Fibroblast of skin of back (primary cell): ENCODE measurements around the gene RTN4R.

Source experiments
- DNase-seq: peaks from one replicate; pipeline ENCODE4 v3.0.0-alpha.2; 2013

RTN4R gene

DNA sequence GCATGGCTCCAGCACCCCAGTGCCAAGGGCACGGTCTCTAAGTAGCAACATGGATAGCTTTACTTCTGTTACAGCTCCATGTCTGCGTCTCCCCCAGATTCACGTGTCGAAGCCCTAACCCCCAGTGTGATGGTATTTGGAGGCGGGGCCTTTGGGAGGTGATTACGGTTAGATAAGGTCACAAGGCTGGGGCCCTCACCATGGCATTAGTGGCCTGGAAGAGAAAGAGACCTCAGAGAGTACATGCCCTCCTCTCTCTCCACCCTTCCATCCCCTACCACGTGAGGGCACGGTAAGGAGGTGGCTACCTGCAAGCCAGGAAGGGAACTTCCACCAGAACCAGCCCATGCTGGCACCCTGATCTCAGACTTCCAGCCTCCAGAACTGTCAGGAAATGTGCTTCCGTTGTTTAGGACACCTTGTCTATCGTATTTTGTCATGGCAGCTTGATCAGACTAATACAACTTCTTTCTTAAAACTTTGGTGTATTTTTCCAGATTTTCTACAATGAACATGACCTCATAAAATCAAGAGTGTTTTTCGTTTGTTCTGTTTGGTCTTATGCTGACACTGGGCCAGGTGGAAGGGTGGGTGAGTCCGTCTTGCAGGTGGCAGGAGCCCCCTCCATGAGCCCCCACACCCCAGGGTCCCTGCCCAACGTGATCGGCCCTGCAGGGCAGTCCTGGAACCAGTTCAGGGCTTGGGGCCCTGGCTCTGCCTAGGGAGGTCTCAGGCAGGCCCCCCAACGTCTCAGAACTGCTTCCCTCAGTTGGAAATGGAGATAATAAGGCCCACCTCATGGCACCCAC lies 10.7 kb downstream of the RTN4R start:
- no peak for DNase-seq

DNA sequence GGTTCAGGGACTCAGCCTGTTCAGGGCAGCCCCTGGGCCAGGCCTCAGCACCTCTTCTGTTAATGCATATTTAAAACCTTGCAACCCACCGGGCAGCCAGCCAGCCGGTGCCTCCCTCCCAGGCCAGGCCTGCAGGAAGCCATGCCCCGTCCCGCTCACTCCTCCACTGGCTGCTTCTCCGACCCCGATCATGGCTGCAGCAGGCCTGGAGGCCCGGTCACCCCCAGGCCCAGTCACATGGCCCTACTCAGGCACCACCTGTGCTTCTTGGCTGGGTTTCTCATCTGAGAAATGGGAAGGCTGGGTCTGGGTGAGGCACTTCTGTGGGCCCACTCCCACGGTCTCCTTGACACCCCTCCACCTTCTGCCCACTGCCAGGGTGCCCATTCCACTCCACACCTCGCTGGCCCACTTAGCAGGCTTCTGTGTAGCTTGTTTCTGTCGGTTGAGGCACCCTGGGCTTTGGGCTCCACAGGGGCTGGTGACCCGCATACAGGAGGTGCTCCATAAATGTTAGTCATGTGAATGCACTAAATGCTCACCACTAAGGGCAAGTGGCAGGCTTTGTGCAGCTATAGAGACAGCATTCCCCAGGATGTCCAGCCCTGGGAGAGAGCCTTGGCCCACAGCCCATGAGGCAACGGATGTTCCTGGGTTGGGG lies 11.4 kb downstream of the RTN4R start:
- DNase-seq, result no peak

DNA sequence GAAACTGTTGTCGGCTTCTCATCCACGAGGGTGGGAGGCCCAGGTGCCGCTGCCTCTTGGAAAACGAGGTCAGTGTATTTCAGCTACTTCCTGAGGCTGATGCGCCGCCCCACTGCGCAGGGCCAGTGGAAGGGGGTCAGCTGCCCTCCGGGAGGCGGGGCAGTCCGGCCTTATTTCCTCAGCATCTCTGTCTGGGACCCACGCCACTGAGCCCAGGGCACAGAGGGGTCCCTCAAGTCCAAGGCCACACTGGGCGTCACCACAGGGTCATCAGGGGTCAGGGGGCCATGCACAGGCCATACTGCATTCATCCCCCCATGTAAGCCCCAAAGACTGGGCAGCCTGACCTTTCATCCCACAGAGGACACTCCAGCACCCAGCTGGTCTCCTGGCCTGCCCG lies 12.1 kb downstream of the RTN4R start:
- DNase-seq, result no peak

DNA sequence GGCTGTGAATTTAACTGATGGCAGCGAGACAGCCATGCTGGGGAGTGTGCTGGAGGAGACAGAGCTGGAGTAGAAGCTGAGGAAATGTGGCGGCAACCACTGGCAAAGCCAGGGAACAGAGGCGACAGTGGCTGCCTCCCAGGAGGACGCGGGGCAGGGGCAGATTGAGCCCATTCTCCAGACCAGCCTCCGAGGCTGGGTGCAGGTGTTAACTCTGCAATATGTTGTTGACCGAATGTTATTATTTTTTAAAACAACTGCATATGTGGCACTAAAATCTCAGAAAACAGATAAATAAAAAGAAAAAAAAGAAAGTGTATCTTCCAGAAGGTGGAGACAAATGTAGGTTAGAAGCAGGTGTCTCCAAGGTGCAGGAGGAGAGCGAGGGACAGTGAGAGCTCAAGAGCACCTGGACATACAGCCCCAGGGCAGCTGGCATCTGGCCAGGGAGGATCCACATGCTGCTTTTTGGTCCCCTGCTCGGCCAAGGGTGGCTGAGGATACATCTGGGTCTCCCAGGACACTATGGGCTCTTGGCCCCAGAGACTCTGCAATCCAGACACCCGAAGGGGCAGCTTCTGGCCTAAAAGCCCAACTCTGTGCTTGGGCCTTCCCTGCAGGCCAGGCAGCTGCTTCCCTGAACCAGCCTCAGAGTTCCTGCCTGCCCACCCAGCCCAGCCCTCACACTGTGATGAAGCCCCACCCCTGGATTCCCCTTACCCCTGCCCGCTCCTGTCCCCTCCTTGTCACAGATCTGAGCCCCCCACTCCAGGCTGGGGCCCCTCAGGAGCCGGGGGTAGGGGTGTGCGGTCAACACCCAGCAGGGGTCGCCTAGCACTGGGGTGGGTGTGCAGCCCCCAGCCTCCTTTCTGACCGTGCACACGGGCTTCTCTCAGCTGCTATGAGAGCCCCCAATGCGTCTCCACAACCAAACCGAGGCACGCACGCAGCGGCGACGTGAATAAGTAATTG lies 12.9 kb downstream of the RTN4R start:
- DNase-seq, result no peak

DNA sequence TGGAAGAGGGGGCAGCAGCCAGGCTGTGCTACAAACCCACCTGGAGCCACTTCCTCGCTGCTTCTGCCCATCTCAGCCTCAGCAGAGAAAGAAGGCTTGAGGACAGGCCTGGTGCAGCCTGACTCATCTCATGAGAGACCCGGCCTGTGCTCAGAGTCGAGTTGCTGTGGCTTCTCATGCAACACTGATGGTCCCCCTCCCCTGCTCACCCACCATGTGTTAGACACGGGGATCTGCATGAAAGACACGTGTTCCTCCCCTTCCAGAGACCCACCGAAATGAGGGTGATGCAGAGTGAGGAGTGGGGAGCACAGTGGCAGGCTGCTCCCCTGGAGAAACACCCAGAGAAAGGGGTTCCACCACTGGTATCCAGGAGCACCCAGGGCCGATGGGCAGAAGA lies 15.0 kb downstream of the RTN4R start:
- no peak for DNase-seq

DNA sequence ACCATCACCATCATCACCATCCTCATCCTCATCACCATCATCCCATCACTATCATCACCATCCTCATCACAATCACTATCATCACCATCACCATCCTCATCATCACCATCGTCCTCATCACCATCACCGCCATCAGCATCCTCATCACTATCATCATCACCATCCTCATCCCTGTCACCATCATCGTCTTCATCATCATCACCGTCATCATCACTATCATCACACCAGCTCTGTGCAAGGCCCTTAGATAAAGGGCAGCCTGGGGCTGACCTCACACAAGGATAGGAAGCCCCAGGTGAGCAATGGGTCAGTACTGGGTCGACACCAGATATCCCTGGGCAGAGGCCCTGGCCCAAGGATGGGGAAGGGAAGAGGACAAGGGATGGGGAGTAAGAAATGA lies 16.1 kb downstream of the RTN4R start:
- DNase-seq, result no peak

DNA sequence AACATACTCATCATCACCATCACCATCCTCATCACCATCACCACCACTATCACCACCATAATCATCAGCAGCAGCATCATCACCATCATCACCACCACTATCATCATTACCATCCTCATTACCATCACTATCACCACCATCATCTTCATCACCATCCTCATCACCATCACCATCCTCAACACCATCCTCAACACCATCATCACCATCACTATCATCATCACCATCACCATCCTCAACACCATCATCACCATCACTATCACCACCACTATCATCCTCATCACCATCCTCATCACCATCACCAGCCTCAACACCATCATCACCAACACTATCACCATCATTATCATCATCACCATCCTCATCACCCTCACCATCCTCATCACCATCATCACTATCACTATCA lies 16.6 kb downstream of the RTN4R start:
- no peak for DNase-seq

DNA sequence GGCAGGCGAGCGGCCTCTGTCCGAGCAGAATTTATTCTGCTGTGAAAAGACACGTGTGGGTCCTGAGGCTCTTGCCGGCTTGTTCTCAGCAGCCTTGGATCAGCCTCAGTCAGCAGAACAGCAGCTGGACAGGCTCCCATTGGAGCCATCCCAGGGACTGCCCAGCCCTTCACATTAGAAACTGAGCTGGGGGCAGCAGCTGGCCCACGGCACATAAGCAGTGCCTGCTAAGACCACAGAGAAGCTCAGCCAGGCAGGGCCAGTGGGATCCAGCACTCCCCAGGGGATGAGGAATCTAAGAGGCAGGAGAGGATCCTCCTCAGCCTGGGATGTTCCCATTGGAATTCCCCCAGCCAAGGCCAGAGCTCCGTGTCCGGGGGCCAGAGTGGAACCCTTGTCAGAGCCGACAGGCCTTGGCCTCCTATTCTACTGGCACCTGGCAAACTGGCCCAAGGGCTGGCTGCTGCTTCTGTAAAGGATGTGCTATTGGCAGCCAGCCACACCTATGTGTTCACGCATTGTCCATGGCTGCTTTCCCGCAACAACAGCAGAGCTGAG lies 18.2 kb downstream of the RTN4R start:
- no peak for DNase-seq

DNA sequence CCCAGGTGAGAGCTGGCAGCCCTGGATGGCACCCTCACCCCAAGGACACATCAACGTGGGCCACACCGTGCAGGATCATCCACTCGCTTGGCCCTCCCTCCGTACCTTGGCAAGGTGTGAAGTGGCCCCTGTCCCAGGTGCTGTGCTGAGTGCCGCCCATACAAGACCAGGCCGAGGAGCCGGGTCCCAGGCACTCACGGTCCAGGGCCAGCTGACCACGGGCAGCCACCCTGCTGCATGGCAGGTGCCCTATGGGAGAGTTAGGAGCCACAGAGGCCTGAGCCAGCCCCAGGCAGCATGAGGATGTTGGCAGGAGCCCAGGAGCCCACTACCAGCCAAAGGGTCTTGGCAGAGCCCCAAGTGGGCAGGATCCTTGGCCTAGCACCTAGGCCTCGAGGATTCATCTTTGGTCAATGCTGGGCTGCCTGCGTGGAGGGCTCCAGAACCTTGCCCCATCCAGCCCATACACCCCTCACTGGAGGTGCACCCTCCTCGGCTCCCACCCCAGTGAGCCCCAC lies 19.6 kb downstream of the RTN4R start:
- no peak for DNase-seq

DNA sequence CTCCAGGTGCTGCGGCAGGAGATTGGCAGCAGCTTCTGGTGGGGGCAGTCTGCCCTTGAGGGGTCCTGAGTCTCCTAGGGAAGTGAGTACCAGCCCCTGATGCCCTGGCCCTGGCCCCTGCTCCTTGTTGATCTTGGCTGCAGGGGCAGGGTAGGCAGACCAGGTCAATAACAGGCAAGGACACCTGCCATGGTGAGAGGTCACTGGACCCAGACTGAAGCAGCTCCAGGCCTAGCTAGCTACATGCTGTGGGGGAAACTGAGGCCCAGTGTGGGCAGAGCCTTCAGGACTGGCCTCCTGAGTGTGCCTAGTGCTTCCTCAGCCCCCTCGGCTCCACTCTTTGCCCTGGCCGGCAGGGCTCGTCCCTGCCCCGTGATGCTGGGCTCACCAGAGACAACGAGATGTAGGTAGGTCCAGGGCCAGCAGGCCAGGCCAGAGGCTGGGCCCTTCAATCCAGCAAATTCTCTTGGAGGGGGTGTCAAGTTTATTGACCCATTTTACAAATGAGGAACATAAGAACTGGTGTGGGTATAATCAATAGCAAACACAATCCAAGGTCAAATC lies 20.4 kb downstream of the RTN4R start:
- no peak for DNase-seq

DNA sequence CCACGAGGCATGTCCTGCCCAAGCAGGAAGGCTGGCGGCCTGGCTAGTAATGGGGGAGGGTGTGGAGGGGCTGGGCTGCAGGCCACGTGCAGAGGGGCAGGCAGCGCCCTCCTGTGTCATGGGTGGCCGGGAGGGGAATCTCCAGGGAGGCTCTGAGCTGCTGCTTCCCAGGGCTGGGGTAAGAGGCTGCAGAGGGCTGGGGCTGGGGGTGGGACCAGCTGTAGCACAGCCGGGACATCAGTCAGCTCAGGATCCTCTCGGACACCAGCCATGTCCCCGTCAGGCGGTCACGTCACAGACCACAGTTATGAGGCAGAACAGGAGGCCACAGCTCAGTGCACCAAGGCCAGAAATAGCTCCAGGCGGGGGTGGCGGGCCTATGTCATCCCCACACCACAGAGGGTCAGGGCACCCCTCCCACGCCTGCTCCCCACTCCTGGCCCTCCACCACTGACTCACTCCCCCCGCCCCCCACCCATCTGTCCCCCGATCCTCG lies 21.1 kb downstream of the RTN4R start:
- DNase-seq, result peak; percentile 68

DNA sequence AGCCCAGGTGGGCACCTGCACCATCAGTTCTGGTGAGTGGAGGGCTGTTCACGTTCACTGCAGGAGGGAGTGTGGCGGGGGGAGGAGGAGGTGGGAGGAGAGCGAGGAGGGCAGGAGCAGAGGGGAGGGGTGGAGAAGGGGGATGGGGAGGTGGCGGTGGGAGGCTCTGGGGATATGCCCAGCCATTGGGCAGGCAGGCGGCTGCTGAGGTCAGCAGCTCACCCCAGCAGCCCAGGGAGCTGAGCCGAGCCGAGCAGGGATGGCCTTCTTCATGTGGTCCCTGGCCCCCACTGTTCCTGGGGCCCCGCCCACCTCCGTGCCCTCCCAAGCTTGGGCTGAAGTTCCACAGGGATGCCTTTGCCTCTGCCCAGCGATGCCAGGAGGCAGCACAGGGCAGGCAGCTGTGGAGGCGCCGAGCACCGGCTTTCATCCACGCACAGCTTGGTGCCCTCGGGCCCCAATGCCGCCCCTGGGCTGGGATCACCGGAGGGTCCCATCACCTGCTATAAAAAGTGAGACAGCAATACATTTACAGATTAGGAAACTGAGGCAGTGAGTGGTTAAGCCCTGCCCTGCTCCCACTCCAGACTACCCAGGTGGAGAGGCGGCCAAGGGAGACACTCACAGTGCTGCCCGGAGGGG lies 21.6 kb downstream of the RTN4R start:
- no peak for DNase-seq

DNA sequence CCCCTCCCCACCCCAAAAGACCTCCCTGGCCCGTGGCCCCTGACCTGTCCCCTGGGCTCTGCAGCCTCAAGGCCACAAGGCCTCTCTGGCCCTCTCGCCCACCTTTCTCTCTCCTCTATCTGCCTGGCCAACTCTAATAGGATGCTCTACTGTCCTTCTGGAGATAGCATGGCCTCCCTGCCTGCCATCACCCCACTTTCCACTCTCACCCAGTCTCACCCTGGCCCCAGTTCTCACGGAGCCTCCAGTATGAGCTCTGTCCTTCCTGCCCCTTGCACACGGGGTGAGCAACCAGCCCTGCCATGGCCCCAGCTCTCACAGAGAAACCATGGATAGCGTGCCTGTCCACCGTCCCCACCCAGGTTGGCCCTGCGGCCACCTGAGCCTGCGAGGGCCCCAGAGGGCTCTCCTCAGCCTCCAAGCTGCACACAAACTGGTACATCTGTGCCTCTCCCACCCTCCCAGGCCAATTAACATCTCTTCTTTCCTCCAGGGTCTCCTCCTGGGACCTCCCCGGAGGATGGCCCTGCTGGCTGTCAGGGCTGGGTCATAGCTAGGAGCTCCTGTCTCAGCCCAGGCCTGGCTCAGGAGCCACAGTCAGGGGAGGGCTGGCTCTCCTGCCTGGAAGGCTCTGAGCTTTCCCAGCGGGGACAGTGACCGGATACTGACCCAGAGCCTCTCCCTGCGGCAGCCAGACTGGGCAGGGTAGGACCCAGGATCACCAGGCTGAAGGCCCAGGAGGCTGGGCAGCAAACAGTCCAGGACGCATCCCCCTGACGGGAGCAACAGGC lies 22.3 kb downstream of the RTN4R start:
- no peak for DNase-seq

DNA sequence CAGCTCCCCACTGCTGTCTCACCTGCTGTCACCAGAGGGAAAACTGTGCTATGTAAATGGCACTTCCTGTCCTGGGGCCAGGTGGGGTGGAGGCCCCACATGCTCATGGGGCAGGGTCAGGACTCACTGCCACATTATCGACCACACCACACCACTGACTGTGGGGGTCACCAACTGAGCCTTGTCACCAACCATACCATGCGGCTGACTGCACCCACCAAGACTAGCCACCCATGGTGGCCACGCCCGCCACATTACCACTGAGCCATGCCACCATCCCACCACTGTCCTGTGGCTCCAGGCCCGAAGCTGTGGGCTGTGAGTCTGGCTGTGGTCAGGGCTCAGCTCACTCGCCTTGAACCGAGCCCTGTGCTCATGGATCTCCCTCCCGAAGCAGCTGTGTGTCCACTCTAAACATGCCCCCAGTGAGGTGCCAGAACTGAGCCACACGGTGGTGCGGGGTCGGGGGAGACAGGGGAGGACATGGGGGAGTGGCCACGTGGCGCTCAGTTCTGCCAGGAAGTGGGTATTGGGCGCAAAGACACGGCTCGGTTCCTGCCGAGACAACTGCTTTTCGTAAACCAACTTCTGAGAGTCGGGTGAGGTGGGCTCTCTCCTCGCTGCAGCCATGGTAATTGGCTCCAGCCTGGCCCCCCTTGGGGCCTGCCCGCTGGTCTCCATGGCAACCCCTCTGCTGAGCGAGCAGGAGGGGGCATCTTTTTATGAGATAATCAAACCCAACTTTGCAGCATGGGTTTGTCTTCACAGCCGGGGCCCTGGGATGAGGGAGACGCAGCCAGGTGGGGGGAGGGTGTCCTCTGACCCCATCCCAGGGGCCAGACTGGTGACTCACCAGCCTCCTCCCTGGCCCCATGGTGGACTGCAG lies 23.2 kb downstream of the RTN4R start:
- no peak for DNase-seq

DNA sequence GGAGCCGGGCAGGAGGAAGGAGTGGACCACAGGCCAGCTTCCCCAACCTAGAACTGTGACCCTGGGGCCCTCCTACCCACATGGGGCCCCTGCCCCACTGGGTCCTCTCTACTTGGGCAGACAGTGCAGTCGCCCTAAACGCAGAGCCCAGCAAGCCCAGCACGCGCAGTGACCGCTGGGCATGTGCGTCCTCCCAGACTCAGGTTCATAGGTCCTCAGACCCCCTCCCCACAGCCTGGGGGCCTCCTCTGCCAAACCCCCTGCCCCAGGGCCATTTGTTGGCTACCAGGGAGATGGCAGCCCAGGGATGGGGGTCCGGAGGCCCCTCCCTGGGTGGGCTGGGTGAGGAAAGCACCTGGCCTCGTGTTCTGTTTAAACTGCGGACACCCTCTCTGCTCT lies 23.9 kb downstream of the RTN4R start:
- no peak for DNase-seq

DNA sequence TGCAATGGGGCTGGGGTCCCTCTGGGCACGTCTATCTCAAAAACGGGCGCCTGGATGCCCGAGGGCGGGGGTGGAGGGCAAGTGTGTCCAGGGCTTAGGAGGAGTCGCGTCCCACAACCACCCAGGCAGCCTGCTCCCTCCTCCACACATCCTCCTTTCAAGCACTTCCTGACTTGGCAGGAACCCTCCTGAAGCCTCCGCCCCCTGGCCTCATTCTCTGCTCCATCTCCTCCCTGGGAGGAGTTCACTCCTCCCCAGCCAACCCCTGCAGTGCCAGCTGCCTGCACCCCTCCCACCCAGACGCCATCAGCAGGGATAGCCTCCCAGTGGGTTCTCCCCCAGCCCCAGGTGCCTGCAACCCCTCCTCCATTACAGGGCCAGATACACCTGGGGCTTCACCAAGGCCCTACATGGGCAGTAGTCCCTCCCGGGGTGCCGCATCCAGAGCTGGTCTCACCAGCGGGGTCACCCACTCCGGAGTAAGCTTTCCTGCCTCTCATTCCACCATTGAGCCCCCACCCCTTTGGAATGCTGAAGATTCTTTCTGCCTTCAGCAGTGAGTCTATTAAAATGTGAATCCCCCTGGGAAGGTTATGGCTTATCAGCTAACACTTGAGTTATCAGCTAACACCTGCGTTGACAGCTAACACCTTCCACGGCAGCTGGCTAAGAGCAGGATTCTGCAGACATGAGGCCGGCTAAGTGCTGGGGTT lies 24.4 kb downstream of the RTN4R start:
- DNase-seq, result peak; percentile 82

DNA sequence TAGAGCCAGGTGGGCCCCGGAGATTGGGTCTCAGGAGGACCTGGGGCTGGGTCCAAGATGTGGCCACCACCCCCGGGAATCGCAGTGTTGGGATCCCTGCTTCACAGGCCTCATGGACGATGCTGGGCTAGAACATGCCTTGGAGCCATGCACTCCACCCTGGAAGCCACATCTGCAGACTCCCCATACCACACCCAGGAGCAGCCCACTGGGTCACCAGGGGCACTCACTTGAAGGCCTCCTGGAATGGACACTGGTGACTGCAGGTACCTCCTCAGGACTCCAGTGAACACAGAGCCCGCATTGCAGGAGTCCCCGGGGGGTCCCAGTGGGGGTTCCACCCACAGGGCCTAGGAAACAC lies 25.0 kb downstream of the RTN4R start:
- no peak for DNase-seq

DNA sequence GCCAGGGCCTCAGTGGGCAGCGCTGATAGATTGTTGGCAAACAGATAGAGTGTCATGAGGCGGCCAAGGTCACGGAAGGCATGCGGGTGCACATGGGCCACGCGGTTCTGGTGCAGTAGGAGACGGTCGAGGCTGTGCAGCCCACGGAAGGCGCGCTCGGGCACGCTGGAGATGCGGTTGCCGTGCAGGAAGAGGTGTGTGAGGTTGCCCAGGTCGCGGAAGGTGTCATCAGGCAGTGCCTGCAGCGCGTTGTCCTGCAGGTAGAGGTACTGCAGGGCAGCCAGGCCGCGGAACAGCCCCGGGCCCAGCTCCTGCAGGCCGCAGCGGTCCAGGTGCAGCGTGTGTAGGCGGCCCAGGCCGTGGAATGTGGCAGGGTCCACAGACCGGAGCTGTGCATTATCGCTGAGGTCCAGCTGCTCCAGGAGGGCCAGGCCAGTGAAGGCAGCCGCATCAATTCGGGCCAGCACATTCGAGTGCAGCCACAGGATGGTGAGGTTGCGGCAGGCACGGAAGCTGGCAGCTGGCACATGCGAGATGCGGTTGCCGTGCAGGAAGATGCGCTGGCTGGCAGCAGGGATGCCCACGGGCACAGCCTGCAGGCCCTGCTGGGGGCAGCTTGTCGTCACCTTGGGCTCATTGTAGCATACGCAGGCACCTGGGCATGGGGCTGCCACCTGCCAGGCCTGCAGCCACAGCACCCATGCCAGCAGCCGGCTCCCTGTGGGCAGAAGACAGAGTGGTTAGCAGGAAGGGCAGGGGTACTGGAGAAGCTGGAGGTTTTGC lies 25.5 kb downstream of the RTN4R start:
- DNase-seq, result no peak
